Tibial nerve (tissue), 4 donors: ENCODE results near the gene SPSB3. TPM values are rescaled to one million over a fixed set of nuclear protein-coding genes. Genes with fewer than 3 reads are reported as not detected.

ENCODE experiments used
- DNase-seq, 2 donors: peaks; one replicate each; pipeline ENCODE4 v3.0.0-alpha.2; 2019; ENCODE audit warnings: low spot score in 2 of 2
- H3K27ac ChIP-seq, 4 donors: fragments of 200-600 bp; sonication (generic) in 3 of 4; one replicate each; pipeline ENCODE4 v1.5.1; 2017 to 2019; ENCODE audit warnings: mild to moderate bottlenecking in 1 of 4
- H3K27me3 ChIP-seq, 2 donors: fragments of 200-600 bp; sonication (generic) in 1 of 2; one replicate each; pipeline versions ENCODE4 v1.5.1 to v1.6.0; 2017 to 2019
- H3K36me3 ChIP-seq, 3 donors: fragments of 200-600 bp; sonication (generic); one replicate each; pipeline ENCODE4 v1.5.1; 2018 to 2019
- H3K4me1 ChIP-seq, 4 donors: fragments of 200-600 bp; sonication (generic) in 3 of 4; one replicate each; pipeline ENCODE4 v1.5.1; 2017 to 2019
- H3K4me3 ChIP-seq, 4 donors: fragments of 200-600 bp; sonication (generic) in 3 of 4; one replicate each; pipeline ENCODE4 v1.5.1; 2017 to 2019; ENCODE audit warnings: mild to moderate bottlenecking in 1 of 4, moderate library complexity in 1 of 4
- H3K9me3 ChIP-seq, 4 donors: fragments of 200-600 bp; sonication (generic) in 3 of 4; one replicate each; pipeline ENCODE4 v1.5.1; 2017 to 2019
- EP300 ChIP-seq, 2 donors: sonication (generic); formaldehyde crosslinking; IDR thresholded peaks; one replicate each; pipeline ENCODE4 v1.6.1; 2017; ENCODE audit warnings: antibody characterized with exemption in 2 of 2, mild to moderate bottlenecking in 1 of 2
- POLR2A ChIP-seq, 2 donors: fragments of 450-650 bp; IDR thresholded peaks; one replicate each; pipeline ENCODE4 v1.6.1; 2017; ENCODE audit warnings: antibody characterized with exemption in 2 of 2, mild to moderate bottlenecking in 2 of 2, moderate library complexity in 2 of 2
- WGBS, 2 donors: methylation state at CpG; one replicate each; pipeline ENCODE4 v1.1.5; 2018; 5-methylcytosine and 5-hydroxymethylcytosine counted together
- total RNA-seq, 4 donors: library from RNA; depleted of rRNA; stranded (reverse); fragments of >200 nt; gene quantifications; one replicate each; pipeline ENCODE4 v1.1.0, GENCODE V29; 2016
- TF ChIP-seq, protein P1 (sequence below), 5 experiments: fragments of 200-600 bp in 3 of 5; fragments of 450-650 bp in 2 of 5; sonication (generic) in 3 of 5; IDR thresholded peaks; one replicate each; pipeline ENCODE4 v1.5.1; 2016 to 2019; ENCODE audit warnings: antibody characterized with exemption in 5 of 5, mild to moderate bottlenecking in 3 of 5, moderate library complexity in 2 of 5

SPSB3 gene
- total RNA-seq, 4 donors from 2014 or later = 90.7 to 122 (median 112) TPM

DNA sequence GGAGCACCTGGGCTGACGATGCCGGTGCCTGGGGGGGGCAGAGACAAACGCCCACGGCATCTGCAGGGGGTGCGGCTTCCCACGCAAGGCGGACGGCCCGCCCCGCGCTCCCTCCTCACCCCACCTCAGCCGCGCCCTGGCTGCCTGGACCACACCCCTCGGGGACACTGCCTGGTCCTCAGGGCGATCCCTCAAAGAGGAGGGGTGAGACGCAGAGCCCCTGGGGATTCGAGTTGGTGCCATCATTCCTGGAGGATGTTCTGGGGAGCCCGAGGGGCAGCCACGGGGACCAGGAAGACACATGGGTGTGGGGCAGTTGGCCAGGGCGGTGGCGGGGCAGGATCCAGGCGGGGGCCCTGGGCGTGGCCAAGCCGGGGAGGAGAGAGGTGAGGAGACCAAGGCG lies 7.3 kb upstream of the SPSB3 start:
- no peak for DNase-seq
- Histone ChIP-seq H3K27me3 (no peaks in the 10 kb centered on the region), H3K27ac (no peak overlapping the region), H3K36me3 (peaks cover 0 to 86% (median 6%) of the 10 kb centered on the region in 3 donors), H3K9me3 (no peaks in the 10 kb centered on the region), H3K4me3 (no peak overlapping the region), H3K4me1 (peaks cover 0 to 42% (median 6%) of the 10 kb centered on the region in 4 donors)
- WGBS, 2 donors = 83 to 90% methylated on average over 22 to 24 of the region's 25 CpGs
- TF ChIP-seq EP300 (IDR thresholded peaks at IDR 0.05) (no peak), POLR2A (IDR thresholded peaks at IDR 0.05) (no peak)
- TF ChIP-seq, protein P1, sequence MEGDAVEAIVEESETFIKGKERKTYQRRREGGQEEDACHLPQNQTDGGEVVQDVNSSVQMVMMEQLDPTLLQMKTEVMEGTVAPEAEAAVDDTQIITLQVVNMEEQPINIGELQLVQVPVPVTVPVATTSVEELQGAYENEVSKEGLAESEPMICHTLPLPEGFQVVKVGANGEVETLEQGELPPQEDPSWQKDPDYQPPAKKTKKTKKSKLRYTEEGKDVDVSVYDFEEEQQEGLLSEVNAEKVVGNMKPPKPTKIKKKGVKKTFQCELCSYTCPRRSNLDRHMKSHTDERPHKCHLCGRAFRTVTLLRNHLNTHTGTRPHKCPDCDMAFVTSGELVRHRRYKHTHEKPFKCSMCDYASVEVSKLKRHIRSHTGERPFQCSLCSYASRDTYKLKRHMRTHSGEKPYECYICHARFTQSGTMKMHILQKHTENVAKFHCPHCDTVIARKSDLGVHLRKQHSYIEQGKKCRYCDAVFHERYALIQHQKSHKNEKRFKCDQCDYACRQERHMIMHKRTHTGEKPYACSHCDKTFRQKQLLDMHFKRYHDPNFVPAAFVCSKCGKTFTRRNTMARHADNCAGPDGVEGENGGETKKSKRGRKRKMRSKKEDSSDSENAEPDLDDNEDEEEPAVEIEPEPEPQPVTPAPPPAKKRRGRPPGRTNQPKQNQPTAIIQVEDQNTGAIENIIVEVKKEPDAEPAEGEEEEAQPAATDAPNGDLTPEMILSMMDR (IDR thresholded peaks at IDR 0.05) = no peak

DNA sequence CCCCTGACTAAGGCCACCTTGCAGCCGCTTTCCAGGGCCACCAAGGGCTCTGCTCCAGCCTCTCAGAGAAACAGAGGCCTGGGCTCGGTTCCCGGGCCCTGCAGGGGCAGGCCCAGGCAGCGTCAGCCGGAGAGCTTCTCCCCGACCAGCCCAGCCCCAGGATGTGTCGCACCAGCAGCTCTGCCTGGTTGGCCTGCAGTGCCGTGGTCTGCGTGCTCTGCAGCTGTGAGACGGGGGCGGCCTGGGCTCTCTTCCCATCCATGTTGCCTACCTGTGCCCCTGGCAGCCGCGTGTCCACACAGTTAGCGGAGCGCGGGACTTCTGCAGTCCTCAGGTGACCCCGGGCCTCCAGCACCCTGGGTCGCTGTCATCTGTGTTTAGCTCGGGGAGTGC lies 6.3 kb upstream of the SPSB3 start:
- Histone ChIP-seq H3K36me3 (peaks cover 0 to 86% (median 6%) of the 10 kb centered on the region in 3 donors), H3K4me1 (peaks cover 0 to 43% (median 14%) of the 10 kb centered on the region in 4 donors), H3K27me3 (no peaks in the 10 kb centered on the region), H3K9me3 (no peaks in the 10 kb centered on the region), H3K4me3 (no peak overlapping the region), H3K27ac (no peak overlapping the region)
- WGBS, 2 donors = 49 to 68% methylated on average over 13 to 18 of the region's 19 CpGs
- no peak for TF ChIP-seq EP300 (IDR thresholded peaks at IDR 0.05)
- DNase-seq = no peak

DNA sequence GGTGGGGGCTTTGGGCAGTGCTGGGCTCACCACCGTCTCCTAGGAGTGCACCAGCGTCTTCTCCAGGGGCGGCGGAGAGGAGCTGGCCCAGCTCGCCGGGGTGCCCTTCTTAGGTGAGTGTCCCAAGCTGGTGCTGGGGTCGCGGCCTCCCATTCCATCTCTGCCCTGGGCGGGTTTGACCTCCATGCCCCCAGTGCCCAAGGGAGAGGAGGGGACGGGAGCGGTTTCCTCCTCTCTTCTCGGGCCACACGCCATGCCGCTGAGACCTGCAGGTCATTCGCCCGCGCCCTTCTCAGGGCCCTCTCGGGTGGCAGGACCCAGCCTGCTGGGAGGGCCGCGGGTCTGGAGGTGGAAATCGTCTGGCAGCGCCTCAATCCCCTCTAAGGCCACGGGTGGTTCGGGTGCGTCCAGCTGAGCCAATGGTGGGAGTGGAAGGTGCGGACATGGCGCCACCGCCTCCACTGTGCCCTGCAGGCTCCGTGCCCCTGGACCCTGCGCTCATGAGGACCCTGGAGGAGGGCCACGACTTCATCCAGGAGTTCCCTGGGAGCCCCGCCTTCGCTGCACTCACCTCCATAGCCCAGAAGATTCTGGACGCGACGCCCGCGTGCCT lies 5.8 kb upstream of the SPSB3 start:
- no peak for DNase-seq
- H3K4me3 ChIP-seq = no peak overlapping the region
- TF ChIP-seq POLR2A (IDR thresholded peaks at IDR 0.05) (no peak), EP300 (IDR thresholded peaks at IDR 0.05) (no peak)
- TF ChIP-seq, protein P1 (IDR thresholded peaks at IDR 0.05) = no peak
- peaks cover 0 to 84% (median 6%) of the 10 kb centered on the region in 3 donors for H3K36me3 ChIP-seq
- no peaks in the 10 kb centered on the region for H3K27me3 ChIP-seq
- peaks cover 0 to 48% (median 17%) of the 10 kb centered on the region in 4 donors for H3K4me1 ChIP-seq
- WGBS, 2 donors = 85 to 86% methylated on average over 20 to 33 of the region's 38 CpGs
- H3K9me3 ChIP-seq = no peaks in the 10 kb centered on the region
- no peak overlapping the region for H3K27ac ChIP-seq

DNA sequence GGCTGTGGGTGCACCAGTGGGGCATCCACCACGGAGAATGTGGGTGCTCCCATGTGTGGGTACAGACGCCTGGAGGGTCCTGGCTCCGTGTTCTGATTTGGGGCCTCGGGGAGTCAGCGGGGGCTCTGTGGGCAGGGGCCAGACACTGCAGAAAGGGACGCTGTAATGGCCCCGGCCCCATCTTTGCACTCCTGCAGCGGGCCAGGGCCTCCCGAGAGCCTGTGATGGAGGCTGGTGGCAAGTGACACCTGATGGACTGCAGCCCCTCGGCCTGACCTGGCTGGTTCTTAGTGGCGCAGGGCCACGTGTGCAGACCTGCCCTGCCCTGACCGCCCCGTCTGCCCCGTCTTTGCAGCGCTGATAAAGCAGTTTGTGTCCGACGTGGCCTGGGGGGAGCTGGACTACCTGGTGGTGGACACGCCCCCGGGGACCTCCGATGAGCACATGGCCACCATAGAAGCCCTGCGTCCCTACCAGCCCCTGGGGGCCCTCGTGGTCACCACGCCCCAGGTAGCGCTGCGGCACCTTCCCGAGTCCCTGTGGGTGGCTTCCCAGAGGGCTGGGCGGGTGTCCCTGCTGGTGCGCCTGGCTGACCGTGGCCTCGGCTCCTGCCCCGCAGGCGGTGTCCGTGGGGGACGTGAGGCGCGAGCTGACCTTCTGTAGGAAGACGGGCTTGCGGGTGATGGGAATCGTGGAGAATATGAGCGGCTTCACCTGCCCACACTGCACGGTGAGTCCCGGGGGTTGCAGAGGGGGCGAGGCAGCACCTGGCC lies 5.1 kb upstream of the SPSB3 start:
- no peak for DNase-seq
- Histone ChIP-seq H3K4me3 (no peak overlapping the region), H3K27ac (no peak overlapping the region), H3K9me3 (no peaks in the 10 kb centered on the region), H3K36me3 (peaks cover 0 to 78% (median 6%) of the 10 kb centered on the region in 3 donors), H3K4me1 (peaks cover 0 to 48% (median 17%) of the 10 kb centered on the region in 4 donors), H3K27me3 (no peaks in the 10 kb centered on the region)
- no peak for TF ChIP-seq EP300 (IDR thresholded peaks at IDR 0.05)
- TF ChIP-seq, protein P1 (IDR thresholded peaks at IDR 0.05) = no peak
- TF ChIP-seq POLR2A (IDR thresholded peaks at IDR 0.05) = no peak
- WGBS, 2 donors = 86 to 92% methylated on average over 30 to 37 of the region's 44 CpGs

DNA sequence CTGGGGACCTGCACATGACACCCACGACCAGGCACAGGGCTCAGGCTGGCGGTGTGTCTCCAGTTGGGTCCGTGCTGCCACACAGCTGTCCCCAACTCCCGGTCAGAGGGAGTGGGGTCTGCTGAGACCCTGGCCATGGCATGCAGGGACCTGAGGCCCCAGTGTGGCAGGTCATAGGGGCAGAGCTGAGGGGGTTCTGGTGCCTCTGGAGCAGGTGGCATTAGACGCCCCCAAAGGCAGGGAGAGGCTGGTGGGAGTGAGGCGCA lies 4.6 kb upstream of the SPSB3 start:
- no peak overlapping the region for H3K27ac ChIP-seq
- peaks cover 0 to 48% (median 17%) of the 10 kb centered on the region in 4 donors for H3K4me1 ChIP-seq
- H3K9me3 ChIP-seq = no peaks in the 10 kb centered on the region
- no peak for DNase-seq
- H3K27me3 ChIP-seq = no peaks in the 10 kb centered on the region
- 60 to 82% methylated on average over 1 to 6 of the region's 6 CpGs for WGBS, 2 donors
- TF ChIP-seq POLR2A (IDR thresholded peaks at IDR 0.05) (no peak), EP300 (IDR thresholded peaks at IDR 0.05) (no peak)
- TF ChIP-seq, protein P1 (IDR thresholded peaks at IDR 0.05) = no peak
- H3K4me3 ChIP-seq = no peak overlapping the region
- H3K36me3 ChIP-seq = peaks cover 0 to 72% (median 6%) of the 10 kb centered on the region in 3 donors
